GM19099 (cell line): ENCODE measurements around the gene SUCLG1.

Experiments used
- POLR2A ChIP-seq: IDR thresholded peaks from 3 replicates; pipeline ENCODE4 v1.6.1; 2011; ENCODE audit warnings: low read depth; ENCODE audit not compliant: insufficient read length; ENCODE audit errors: extremely low read depth

SUCLG1 gene

DNA sequence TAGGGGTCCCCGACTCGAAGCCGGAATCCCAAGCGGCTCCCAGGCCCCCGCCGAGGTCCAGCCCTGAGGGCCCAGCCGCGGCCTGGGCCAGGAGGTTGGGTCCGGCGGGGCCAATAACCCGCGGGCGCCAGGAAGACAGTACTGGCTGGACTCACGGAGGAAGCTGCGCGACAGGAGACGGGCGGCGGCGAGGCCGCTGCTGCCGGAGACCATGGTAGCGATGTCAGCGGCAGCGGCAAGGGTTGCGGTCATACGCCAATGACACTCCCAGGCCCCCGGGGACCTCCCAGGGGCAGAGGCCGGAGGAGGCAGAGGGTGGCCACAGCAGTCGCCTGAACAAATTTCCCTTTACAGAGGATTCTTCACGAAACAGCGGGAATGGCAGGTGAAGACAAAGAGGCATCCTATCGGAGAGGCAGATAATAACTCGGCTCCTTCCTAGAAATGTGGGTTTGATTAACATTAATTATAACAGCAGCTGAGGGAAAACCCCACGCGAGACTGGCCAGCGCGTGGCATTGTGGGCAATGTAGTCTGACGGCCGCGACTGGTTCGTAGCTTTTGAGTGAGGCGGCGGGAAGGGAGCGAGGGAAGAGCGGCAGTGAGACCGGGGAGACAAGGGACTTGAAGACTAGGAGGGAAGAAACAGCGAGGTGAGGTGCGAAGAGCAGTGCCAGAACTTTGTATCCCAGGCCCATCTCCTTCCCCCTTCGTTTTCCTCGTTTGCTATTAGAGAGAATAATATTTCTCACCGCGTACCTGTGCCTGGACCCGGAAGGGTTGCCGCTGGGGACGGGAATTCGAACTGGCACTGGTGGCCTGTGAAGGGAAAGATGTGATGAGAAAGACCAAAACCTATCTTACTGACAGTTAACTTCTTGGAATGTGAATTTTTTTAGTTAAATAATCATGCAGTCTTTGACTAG lies at the start of gene SUCLG1:
TSS of gene SUCLG1 (minus strand) at position 263 of the 926 bp plus-strand sequence. CDS start at position 252, 11 bp downstream.
- peak; percentile 74 for TF ChIP-seq POLR2A

DNA sequence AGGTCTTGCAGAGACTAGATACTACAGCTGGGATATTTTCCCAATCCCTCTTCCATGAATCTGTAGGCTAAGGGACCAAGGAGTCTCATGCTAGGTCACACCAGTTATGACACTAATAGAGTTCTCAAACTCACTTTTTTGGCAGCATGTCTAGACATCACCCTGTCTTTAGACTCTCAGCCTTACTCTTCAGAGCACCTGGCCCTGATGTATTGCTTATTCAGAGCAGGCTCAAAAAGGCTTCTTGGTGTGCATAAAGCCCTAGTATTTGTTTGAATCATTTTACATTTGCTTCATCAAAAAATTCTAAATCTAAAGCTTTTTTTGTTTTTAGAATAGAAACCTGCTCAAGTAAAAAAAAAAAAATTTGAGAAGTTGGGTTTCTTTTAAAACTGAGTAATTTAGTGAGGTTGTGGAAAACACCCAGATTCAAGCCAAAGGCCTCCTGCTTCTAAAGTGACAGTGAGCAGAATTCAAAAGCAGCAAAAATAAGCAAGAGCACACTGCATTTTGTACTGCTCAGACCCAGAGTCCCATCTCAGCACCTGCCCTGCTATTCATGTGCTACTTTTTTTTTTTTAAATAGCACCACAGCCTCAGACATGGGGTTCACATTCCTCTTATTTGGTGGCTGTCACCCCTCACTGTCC lies 39.2 kb upstream of the SUCLG1 start:
- TF ChIP-seq POLR2A = no peak

DNA sequence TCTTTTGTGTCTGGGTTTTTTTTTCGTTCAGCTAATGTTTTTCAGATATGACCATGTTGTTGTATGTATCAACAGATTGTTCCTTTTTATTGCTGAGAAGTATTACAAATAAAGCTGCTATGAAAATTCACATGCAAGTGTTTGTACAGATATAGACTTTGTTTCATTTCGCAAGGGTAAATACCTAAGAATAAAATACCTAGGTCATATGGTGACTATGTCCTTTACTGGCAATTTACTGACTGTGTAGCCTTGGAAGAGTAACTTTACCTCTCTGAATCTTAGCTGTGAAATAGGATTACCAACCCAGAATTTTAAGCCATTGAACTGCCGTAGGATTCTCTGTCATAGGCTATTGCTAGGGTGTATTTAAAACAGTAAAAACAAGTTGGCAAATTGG lies 38.2 kb upstream of the SUCLG1 start:
- no peak for TF ChIP-seq POLR2A

DNA sequence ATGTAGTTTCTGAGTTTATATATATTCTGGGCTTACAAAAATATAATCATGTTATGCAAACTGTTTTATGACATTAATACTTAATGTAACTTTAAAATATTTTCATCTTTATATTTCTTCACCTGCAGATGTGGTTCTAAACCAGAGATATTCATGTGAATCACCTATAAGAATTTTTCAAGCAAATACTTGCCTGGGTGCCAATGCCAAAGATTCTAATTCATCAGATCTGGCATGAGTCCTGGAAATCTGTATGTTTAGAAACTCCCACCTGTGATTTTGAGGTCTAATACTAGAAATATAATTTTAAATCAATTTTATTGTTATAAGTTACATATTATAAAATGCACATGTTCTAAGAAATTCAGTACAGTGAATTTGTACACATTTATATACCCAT lies 37.3 kb upstream of the SUCLG1 start:
- no peak for TF ChIP-seq POLR2A

DNA sequence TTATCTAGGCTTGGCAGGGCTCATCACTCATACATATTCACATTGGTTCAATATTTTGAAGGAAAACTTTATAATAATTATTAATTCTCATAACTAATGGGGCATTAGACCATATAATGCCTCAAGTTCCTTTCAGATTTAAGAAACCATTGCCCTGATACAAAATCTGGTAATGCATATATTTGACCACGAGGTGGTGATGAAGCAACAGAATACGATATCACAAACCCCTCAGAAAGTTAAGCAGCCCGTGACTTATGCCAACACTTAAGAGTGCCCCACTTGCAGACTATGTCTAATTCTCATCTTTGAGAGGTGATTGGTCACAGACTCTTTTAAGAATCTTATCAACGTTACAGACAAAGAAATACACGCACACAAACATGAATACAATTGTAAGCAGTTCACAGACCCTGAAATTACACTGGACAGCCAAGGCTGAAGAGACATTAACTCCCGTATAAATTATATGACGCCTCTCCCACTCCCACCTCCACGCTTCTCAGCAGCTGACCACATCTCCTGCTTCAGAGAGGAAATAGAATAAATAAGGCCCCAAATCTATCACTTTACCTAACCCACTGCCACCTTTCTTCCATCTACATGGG lies 36.6 kb upstream of the SUCLG1 start:
- TF ChIP-seq POLR2A = no peak

DNA sequence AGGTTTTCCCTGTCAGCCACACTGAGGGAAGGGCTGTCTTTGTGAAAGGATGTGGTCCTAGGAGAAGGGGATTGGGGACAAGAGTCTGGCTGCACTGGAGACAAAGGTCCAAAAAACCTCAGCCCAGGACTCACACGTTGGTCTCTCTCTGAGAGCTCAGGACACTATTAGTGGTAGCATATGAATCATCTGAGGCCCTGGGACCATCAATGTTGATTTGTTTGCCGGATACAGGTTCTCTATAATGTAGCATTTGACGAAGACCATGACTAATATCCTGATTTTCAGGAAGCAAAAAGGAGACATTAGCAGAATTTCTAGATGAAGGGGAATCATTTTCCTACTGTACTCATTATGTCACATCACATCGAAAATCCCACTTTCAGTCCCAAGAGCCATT lies 35.0 kb upstream of the SUCLG1 start:
- no peak for TF ChIP-seq POLR2A

DNA sequence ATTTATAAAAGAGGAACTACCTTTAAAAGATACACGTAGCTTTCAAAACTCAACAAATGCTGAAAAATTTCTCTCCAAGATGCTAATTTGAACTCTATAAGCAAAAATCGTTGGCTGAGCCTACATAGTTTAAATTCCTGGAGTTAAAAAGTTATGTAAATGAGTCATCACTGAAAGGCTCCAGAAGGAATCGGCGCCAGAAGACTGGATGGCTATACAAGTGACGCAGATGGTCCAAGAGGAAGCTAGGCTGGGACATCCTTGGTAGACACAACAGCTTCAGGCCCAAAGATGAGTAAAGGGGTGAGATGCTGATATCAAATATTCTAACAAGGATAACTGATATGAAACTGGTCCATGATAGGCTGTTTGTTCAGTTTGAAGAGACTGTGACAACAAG lies 34.4 kb upstream of the SUCLG1 start:
- no peak for TF ChIP-seq POLR2A

DNA sequence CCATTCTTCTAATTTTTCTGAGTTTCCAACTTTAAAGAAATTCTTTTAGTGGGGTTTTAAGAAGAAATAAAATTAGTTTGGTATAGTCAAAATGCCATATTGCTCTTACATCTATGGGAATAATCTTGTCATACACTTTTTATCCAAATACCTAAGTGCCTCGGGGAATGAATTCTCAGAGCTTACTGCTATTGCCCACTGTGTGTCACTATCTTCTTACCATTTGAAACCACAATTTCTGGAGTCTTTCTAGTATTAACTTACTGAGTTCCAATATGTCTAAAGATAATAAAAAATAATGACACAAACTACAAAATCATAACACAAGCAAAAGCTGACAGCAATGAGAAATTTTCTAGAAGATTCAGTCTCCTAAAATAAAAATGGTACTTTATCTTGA lies 33.5 kb upstream of the SUCLG1 start:
- no peak for TF ChIP-seq POLR2A

DNA sequence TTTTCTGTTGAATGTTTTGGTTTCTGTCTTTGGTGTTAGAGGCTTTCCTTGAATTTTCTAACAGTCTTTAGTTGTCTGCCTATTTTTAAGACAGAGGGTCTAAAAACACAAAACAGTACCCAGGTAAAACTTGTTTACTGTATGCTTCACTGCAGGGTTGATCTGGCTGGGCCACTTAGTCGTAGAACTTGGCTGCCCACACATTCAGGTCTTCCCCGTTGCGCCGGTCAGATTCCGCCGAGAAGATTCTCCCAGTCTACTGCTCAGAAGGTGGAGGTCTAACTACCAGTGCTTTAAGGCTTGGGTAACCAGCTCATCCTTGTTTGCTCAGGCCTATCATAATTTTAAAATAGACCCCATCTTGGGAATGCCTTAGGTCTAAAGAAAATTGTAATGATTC lies 32.7 kb upstream of the SUCLG1 start:
- no peak for TF ChIP-seq POLR2A

DNA sequence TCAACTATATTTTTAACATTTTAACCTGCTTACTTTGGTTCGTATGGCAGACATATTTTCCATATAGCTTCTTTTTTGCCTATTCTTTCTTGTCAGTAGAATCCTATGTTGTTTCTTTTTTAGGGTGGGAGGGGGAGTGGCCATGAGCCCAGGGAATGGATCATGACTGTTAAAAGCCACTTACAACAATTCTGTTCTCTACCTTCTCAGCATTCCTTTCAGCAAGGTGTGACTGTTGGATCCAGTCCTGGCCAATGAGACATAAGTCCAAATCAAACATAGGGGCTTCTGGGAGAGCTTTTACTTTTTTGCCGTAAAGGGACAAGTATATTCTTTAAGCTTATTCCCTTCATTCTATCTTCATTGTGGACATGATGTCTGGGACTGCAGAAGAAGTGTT lies 32.2 kb upstream of the SUCLG1 start:
- TF ChIP-seq POLR2A = no peak

DNA sequence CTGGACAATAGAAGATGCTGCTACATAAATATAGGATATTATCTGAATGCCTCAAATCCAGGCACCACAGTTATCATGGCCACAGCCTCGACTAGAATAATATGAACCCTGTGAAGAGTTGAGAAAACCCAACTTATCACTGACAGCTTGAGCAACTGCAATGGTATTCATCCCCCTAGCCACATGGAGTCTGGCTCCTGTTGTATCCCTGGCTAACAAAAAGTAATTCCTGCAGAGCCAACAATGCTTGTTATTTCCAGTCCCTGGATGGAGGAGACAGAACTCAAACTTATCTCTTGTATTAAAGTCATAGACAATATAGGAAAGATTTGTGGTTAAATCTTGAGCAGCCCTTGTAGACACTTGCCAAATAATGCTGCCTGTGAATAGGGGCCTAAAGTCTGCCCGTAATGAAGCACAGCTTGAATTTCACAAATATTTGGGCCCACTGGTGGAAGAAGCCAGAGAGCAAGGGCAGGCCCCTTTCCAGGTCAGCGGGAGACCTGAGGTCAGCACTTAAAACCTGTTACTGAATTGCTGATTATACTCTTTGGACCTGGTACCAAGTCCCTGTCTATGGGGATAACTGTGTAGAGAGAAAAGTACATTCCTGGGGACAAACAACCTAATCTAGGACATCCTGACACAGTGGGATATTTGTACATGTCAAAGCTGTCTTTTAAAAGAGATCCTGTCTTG lies 28.4 kb upstream of the SUCLG1 start:
- no peak for TF ChIP-seq POLR2A

DNA sequence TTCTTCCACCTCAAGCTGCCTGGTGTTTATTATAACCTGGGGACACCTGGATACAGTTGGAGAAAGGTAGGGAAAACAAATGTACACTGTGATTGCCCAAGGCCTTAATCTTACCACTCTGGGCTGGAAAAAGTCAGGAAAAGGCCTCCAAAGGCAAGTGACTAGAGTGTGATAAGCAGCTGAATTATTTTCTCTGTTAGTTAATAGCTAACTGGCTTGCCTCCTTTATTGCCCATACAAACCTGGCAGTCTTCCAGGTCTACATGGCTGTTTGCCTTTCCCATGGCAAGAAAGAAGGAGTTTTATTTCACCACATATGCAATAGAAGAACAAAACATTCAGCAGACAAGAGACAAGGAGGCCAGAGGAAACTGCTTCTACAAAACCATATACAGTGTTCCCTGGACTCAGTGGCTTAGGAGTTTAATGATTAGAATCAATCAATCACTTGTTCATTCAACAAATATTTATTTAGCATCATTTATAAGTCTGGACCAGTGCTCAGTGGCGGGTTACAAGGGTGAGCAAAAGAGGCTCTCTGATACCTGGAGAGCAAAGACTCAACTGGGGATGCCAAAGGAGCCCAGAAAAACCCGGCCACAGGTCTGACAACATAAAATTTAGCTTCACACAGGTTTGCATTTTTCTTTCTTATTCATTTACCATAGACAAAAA lies 27.5 kb upstream of the SUCLG1 start:
- TF ChIP-seq POLR2A = no peak

DNA sequence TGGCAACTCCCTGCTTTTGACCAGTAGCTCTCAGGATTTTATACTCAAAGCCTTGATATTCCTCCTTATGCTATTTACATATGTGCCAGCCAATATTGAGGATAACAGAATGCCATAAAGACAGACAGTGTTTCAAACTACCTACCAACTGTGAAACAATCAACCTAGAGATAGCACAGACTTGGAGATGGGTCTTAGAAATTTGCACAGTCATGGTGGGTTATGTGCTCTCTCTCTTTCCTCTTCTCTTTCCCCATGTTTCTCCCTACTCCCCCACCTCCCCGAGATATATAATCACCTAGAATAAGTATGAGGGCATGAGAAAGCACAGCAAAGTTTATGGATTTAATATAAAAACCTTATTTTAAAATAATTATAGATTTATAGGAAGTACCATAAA lies 24.2 kb upstream of the SUCLG1 start:
- TF ChIP-seq POLR2A = no peak

DNA sequence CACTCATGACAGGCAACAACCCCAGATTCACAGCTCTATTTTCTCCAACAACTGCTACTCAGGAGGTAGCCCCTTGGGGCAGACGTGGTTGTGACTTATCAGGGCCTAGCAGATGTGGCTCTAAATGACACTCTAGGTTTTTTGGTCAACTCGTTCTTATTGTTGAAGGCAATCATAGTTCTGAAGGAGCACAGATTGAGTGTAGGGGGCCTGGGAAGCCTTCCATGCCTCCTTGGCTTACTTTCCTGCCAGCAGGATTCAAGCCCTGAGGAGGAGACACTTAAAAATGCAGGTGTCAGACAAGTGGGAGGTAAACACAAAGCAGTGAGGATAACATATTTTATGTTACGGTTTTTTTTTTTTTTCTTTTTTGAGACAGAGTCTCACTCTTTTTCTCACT lies 23.5 kb upstream of the SUCLG1 start:
- TF ChIP-seq POLR2A = no peak

DNA sequence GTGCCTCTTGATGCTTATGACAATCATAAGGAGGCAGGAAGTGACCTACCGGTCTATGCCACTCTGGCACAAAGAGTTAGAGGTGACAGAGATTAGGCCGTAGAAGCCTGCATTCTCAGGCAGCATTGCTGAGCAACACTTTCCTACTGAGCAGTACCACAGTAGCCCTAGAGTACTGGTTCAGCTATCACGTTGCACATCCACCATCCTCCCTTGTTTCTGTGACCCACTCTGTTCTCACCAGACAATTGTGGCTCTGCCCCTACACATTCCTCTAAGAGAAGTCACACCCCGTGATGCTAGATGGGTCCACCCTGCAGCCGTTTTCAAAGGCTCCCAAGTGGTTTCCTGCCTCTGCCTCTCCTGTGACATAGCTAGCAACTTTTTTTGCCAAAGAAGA lies 22.6 kb upstream of the SUCLG1 start:
- no peak for TF ChIP-seq POLR2A
